ENCODE data around the gene WWOX. TPM values are rescaled to one million over a fixed set of nuclear protein-coding genes. Genes with fewer than 3 reads are reported as not detected.

WWOX gene
- total and polyA plus RNA-seq, 2 of the 13 experiments (the other 11 are each of a cell fraction or from before 2014, with no cell fraction given): 9.1 to 37.4 TPM

GRCh38 chr16:78458588-78458987 is 359.1 kb downstream of the WWOX start:
- no peaks in the 10 kb centered on the region for H4K20me1 ChIP-seq (ENCODE audit: insufficient read depth, low read length)
- in situ Hi-C loops (cut with HindIII; ENCODE audit: extremely low pct_ligation_motif_present, low pct_unique_long_range_greater_than_20kb) (no loop called here), intact Hi-C loops (cut with micrococcal nuclease; ENCODE audit: unreplicated experiment) (no loop called here)
- ATAC-seq (no peak), DNase-seq (ENCODE audit: low spot score) (peak; percentile 28), FAIRE-seq (no peak)
- no peaks in the 10 kb centered on the region for H3K79me2 ChIP-seq (ENCODE audit: insufficient read depth, low read length)
- 96% methylated on average over 2 of the region's 2 CpGs for WGBS (ENCODE audit: low lambda C conversion rate)
- peaks cover 40% of the 10 kb centered on the region for H3K4me1 ChIP-seq (ENCODE audit: insufficient read depth, low read length)
- H3K27me3 ChIP-seq (ENCODE audit: control insufficient read depth in 1 of 2, insufficient read depth in 2 of 2, low read length in 2 of 2): no peaks in the 10 kb centered on the region
- H3K9ac ChIP-seq (ENCODE audit: insufficient read depth, low read depth, low read length): no peak overlapping the region
- H3K4me2 ChIP-seq (ENCODE audit: low read depth, low read length): no peak overlapping the region
- peak; percentile 16; the same call in 1 of the 2 replicates for TF ChIP-seq CTCF (CRISPR knock-in tag; IDR thresholded peaks at IDR 0.05)
- TF ChIP-seq ZNF691 (CRISPR knock-in tag; IDR thresholded peaks at IDR 0.05; ENCODE audit: borderline replicate concordance, low read depth): no peak
- TF ChIP-seq STAG1 (CRISPR knock-in tag; IDR thresholded peaks at IDR 0.05): peak; percentile 28; the same call in 1 of the 2 replicates
- no peaks in the 10 kb centered on the region for H3K9me3 ChIP-seq (ENCODE audit: low read length)
- no peaks in the 10 kb centered on the region for H3K36me3 ChIP-seq (replicated peaks in 1 of 2; ENCODE audit: control insufficient read depth in 1 of 2, insufficient read depth in 2 of 2, low read length in 2 of 2)
- H2AFZ ChIP-seq (ENCODE audit: low read length): no peak overlapping the region
- ChIA-PET POLR2A (no interaction called here), CTCF (ENCODE audit: low intra/inter-chr PET ratio, low total read pairs) (no interaction called here)
- no peak overlapping the region for H3K27ac ChIP-seq (ENCODE audit: extremely low read length, insufficient read depth, low read length)
- no peak overlapping the region for H3K4me3 ChIP-seq (replicated peaks in 1 of 3; ENCODE audit: insufficient read depth in 1 of 3, low read depth in 2 of 3, low read length in 3 of 3)
- BruUV-seq (replicated peaks): no TSS peak

- CTCF ChIA-PET (ENCODE audit: low intra/inter-chr PET ratio, low total read pairs): no interaction called here
- Histone ChIP-seq H3K36me3 (replicated peaks in 1 of 2; ENCODE audit: control insufficient read depth in 1 of 2, insufficient read depth in 2 of 2, low read length in 2 of 2) (no peaks in the 10 kb centered on the region), H3K9me3 (ENCODE audit: low read length) (no peaks in the 10 kb centered on the region; the same call in 1 of the 2 replicates), H3K4me2 (ENCODE audit: low read depth, low read length) (peak overlapping the region; percentile 3; the same call in 1 of the 2 replicates), H4K20me1 (ENCODE audit: insufficient read depth, low read length) (no peaks in the 10 kb centered on the region), H3K9ac (ENCODE audit: insufficient read depth, low read depth, low read length) (no peak overlapping the region), H3K27ac (ENCODE audit: extremely low read length, insufficient read depth, low read length) (peak overlapping the region; percentile 31), H3K4me1 (ENCODE audit: insufficient read depth, low read length) (peaks cover 45% of the 10 kb centered on the region), H3K79me2 (ENCODE audit: insufficient read depth, low read length) (no peaks in the 10 kb centered on the region), H3K27me3 (ENCODE audit: control insufficient read depth in 1 of 2, insufficient read depth in 2 of 2, low read length in 2 of 2) (no peaks in the 10 kb centered on the region), H3K4me3 (replicated peaks in 1 of 3; ENCODE audit: insufficient read depth in 1 of 3, low read depth in 2 of 3, low read length in 3 of 3) (no peak overlapping the region), H2AFZ (ENCODE audit: low read length) (no peak overlapping the region)
- in situ Hi-C loops (cut with HindIII; ENCODE audit: extremely low pct_ligation_motif_present, low pct_unique_long_range_greater_than_20kb) (no loop called here), intact Hi-C loops (cut with micrococcal nuclease; ENCODE audit: unreplicated experiment) (loop anchor here (2.0 kb wide), 1 partner anchor 24 kb away; no protein-coding TSS in a partner anchor)
- ATAC-seq (peak; percentile 88), DNase-seq (ENCODE audit: low spot score) (peak; percentile 80), FAIRE-seq (peak; percentile 79)
- WGBS (ENCODE audit: low lambda C conversion rate): 35% methylated on average over 4 of the region's 4 CpGs
- POLR2A ChIA-PET: interaction anchor here (0.8 to 2.0 kb wide), 3 partner anchors 25 to 46 kb away, joined by 3 to 14 read pairs (median 8); no protein-coding TSS in a partner anchor
- BruUV-seq (replicated peaks): no TSS peak
- no peak; the same call in 1 of the 2 replicates for TF ChIP-seq TCF7 (IDR thresholded peaks at IDR 0.05; ENCODE audit: low read depth)
- no peak for TF ChIP-seq ZNF891 (CRISPR knock-in tag; IDR thresholded peaks at IDR 0.05)
- no peak for TF ChIP-seq SCMH1 (CRISPR knock-in tag; IDR thresholded peaks at IDR 0.05; ENCODE audit: borderline replicate concordance)
- no peak for TF ChIP-seq LBX2 (CRISPR knock-in tag; IDR thresholded peaks at IDR 0.05; ENCODE audit: borderline replicate concordance)
- TF ChIP-seq NR2F6 (IDR thresholded peaks at IDR 0.05): no peak
- peak; percentile 50; the same call in 1 of the 2 replicates for TF ChIP-seq NR2F6 (CRISPR knock-in tag; IDR thresholded peaks at IDR 0.05)
- TF ChIP-seq ZUFSP (CRISPR knock-in tag; IDR thresholded peaks at IDR 0.05; ENCODE audit: borderline replicate concordance): no peak
- no peak for TF ChIP-seq ONECUT2 (CRISPR knock-in tag; IDR thresholded peaks at IDR 0.05)
- TF ChIP-seq ZNF75D (CRISPR knock-in tag; IDR thresholded peaks at IDR 0.05; ENCODE audit: borderline replicate concordance): no peak
- TF ChIP-seq PRPF4 (IDR thresholded peaks at IDR 0.05; ENCODE audit: low read depth, low read length, poor library complexity, severe bottlenecking): no peak
- TF ChIP-seq CEBPB (IDR thresholded peaks at IDR 0.05; ENCODE audit: borderline replicate concordance, low read depth, low read length): no peak
Observed at GRCh38 chr16:78460428-78460827, 361.0 kb downstream of the WWOX start.
